Ishikawa (cell line): ENCODE data around the gene FKBP15.

Source experiments
- CEBPB ChIP-seq: IDR thresholded peaks from 2 replicates; pipeline ENCODE4 v1.6.1; 2012
- CREB1 ChIP-seq: IDR thresholded peaks from 2 replicates; pipeline ENCODE4 v1.6.1; 2012; ENCODE audit warnings: low read depth
- EGR1 ChIP-seq: IDR thresholded peaks from 2 replicates; pipeline ENCODE4 v1.6.1; 2012
- EP300 ChIP-seq: IDR thresholded peaks from 2 replicates; pipeline ENCODE4 v1.6.1; 2012; ENCODE audit warnings: borderline replicate concordance
- FOXM1 ChIP-seq: IDR thresholded peaks from 2 replicates; pipeline ENCODE4 v1.6.1; 2012; ENCODE audit warnings: low read depth, borderline replicate concordance
- MAX ChIP-seq: IDR thresholded peaks from 2 replicates; pipeline ENCODE4 v1.6.1; 2012
- NFIC ChIP-seq: IDR thresholded peaks from 2 replicates; pipeline ENCODE4 v1.6.1; 2012
- RAD21 ChIP-seq: IDR thresholded peaks from 2 replicates; pipeline ENCODE4 v1.6.1; 2012; ENCODE audit warnings: low read depth
- REST ChIP-seq: IDR thresholded peaks from 2 replicates; pipeline ENCODE4 v1.6.1; 2012; ENCODE audit warnings: low read depth, mild to moderate bottlenecking
- TAF1 ChIP-seq: IDR thresholded peaks from 2 replicates; pipeline ENCODE4 v1.6.1; 2012; ENCODE audit warnings: low read depth, mild to moderate bottlenecking
- TCF12 ChIP-seq: IDR thresholded peaks from 2 replicates; pipeline ENCODE4 v1.6.1; 2012; ENCODE audit warnings: low read depth
- TEAD4 ChIP-seq: IDR thresholded peaks from 2 replicates; pipeline ENCODE4 v1.6.1; 2012
- USF1 ChIP-seq: IDR thresholded peaks from 2 replicates; pipeline ENCODE4 v1.6.1; 2012
- YY1 ChIP-seq: IDR thresholded peaks from 2 replicates; pipeline ENCODE4 v1.6.1; 2012; ENCODE audit warnings: low read depth
- ZBTB7A ChIP-seq: IDR thresholded peaks from 2 replicates; pipeline ENCODE4 v1.6.1; 2012; ENCODE audit warnings: low read depth

FKBP15 gene

GRCh38 chr9:113148372-113148705 is 72.7 kb downstream of the FKBP15 start:
- no peak for TF ChIP-seq TAF1
- no peak for TF ChIP-seq TCF12
- no peak for TF ChIP-seq YY1
- no peak for TF ChIP-seq USF1

GRCh38 chr9:113143432-113144227 is 77.4 kb downstream of the FKBP15 start:
- TF ChIP-seq RAD21, result no peak
- TF ChIP-seq EGR1, result no peak
- no peak for TF ChIP-seq YY1
- TF ChIP-seq REST, result no peak
- TF ChIP-seq TAF1, result no peak
- TF ChIP-seq CEBPB, result no peak
- no peak for TF ChIP-seq FOXM1
- TF ChIP-seq USF1, result no peak

- TF ChIP-seq TEAD4 (no peak), EP300 (no peak), ZBTB7A (no peak), NFIC (no peak), FOXM1 (no peak), TCF12 (no peak), MAX (no peak), EGR1 (no peak), YY1 (no peak), CEBPB (no peak), REST (no peak), USF1 (no peak), RAD21 (no peak), TAF1 (no peak), CREB1 (no peak)
Observed at GRCh38 chr9:113139953-113140352, 81.1 kb downstream of the FKBP15 start.

GRCh38 chr9:113139225-113139829 is 81.8 kb downstream of the FKBP15 start:
- TF ChIP-seq TAF1 (no peak), FOXM1 (no peak), EGR1 (no peak)

GRCh38 chr9:113138760-113139159 is 82.3 kb downstream of the FKBP15 start:
- TF ChIP-seq YY1, result no peak

GRCh38 chr9:113137196-113138168 is 83.6 kb downstream of the FKBP15 start:
- TF ChIP-seq NFIC (no peak), EP300 (no peak), EGR1 (no peak), CREB1 (no peak), USF1 (no peak), MAX (no peak), TAF1 (no peak)
